LNCaP clone FGC (cell line): ENCODE data around the gene HK3.

Experiments
- DNase-seq: peaks from one replicate; pipeline ENCODE4 v3.0.0-alpha.2; 2011; ENCODE audit warnings: low read depth
- H3K4me3 ChIP-seq: 2 replicates; pipeline ENCODE4 v1.5.1; 2011; ENCODE audit warnings: mild to moderate bottlenecking, low read depth, low read length, control low read depth
- TF ChIP-seq, protein P1 (sequence below): IDR thresholded peaks from 2 replicates; pipeline ENCODE4 v1.5.1; 2012; ENCODE audit warnings: mild to moderate bottlenecking; ENCODE audit not compliant: control insufficient read depth, insufficient read depth; ENCODE audit errors: extremely low read depth

HK3 gene

DNA sequence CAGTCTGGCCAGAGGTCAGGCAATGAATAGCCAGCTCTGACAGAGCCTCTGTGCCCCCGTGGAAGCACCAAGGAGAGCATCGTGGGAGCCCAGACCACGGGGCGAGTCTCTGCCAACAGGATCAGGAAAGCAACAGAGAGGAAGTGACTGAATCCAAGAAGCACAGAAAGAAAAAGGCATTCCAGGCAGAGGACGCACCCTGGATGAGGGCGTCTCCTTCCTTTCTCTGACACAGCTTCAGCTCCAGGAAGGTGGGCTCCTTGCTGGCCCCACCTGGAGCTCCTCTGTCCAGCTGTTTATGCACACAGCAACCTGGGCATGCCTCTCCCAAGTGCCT is 16.6 kb downstream of the HK3 start:
- TF ChIP-seq, protein P1, sequence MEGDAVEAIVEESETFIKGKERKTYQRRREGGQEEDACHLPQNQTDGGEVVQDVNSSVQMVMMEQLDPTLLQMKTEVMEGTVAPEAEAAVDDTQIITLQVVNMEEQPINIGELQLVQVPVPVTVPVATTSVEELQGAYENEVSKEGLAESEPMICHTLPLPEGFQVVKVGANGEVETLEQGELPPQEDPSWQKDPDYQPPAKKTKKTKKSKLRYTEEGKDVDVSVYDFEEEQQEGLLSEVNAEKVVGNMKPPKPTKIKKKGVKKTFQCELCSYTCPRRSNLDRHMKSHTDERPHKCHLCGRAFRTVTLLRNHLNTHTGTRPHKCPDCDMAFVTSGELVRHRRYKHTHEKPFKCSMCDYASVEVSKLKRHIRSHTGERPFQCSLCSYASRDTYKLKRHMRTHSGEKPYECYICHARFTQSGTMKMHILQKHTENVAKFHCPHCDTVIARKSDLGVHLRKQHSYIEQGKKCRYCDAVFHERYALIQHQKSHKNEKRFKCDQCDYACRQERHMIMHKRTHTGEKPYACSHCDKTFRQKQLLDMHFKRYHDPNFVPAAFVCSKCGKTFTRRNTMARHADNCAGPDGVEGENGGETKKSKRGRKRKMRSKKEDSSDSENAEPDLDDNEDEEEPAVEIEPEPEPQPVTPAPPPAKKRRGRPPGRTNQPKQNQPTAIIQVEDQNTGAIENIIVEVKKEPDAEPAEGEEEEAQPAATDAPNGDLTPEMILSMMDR = no peak
- no peak overlapping the region for H3K4me3 ChIP-seq
- no peak for DNase-seq

DNA sequence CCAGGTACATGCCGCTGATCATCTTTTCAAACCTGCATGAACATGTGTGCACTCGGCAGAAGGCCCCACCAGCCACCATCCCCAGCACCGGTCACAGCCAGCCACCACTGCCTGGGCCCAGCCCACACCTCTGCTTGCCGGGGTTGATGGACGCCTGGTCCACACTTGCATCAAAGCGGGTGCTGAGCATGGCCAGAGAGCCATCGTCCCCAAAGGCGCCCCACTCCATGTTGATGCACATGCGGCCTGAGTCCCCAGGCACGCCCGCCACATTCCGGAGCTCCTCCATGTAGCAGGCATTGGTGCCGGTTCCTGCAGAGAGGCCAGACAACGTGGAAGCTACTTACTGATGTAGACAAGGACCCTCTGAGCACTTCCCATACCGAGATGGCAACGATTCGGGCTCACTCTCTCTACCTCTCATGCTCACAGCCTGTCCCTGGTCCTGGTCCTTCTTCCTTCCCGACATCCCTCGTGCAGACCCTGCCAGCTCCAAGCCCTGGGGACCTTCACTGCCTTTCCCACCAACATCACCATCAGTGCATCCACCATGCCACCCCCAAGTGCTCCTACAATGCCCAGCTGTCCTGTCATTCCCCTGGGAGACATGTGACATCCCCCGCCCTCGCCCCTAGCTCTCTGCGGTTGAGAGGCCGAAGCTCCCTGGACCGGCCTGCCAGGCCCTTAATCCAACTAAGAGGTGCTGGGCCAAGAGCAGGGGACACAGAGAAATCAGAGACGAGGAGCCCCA is 17.2 kb downstream of the HK3 start:
- no peak overlapping the region for H3K4me3 ChIP-seq
- TF ChIP-seq, protein P1 = no peak
- DNase-seq = no peak

DNA sequence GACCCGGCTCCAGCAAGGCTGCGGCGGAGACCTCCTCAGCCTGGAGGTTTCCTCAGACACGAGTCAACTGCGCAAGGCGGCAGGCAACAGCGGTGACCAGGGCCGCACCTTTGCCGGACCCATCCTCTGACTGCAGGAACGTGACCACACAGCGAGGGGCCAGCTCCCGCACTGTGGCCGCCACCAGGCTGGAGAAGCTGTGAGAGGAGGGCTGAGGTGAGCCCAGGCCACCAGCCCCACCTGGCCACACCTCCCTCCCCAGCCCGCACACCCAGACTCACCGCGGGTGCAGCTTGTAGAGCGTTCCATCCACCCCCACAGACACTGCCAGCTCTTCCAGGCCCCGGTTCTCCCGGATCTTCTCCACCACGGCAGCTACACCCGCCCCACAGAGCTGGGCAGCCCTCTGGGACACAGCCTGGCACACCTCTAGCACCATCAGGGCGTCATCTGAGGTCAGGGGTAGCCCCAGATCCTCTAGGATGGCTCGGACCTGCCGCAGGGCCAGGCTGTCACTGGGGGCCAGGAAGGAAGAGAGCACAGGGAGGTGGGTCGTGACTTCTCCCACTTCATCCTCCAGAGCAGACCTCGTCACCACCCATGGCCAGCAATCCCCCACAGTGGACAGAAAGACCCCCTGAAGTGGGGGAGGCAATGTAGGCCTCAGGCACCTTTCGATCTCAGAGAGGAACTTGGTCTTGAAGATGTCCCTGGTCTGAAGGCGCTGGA is 18.0 kb downstream of the HK3 start:
- TF ChIP-seq, protein P1 = no peak
- H3K4me3 ChIP-seq = no peak overlapping the region
- no peak for DNase-seq

DNA sequence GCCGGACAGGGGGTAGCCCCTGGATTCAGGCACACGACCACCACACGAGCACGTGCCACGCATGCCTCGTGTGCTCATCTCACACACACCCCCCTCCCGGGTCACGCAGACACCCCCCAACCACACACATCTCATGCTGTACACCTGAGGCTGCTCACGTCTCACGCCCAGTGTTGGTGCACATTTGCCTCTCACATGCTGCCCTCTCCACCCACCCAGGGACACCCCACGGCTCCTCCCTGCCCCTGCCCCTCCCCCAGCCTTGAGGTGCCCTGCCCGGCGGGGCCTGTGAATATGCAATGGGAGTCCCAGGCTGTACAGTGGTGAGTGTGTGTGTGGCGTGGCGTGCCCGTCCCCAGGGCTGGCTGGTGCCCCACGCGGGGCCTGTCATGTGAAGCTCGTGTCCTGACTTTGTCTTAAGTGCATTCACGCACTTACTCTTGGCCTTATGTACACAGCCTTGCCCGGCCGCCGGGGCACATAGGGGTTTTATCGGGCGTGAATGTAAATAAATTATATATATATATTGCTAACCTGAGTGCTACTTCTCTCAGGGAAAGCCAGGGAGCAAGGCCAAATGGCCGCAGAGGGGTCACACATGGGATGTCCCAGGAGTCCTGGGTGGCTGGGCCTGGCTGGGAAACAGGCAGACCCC is 18.7 kb downstream of the HK3 start:
- TF ChIP-seq, protein P1 = no peak
- H3K4me3 ChIP-seq = no peak overlapping the region
- no peak for DNase-seq

DNA sequence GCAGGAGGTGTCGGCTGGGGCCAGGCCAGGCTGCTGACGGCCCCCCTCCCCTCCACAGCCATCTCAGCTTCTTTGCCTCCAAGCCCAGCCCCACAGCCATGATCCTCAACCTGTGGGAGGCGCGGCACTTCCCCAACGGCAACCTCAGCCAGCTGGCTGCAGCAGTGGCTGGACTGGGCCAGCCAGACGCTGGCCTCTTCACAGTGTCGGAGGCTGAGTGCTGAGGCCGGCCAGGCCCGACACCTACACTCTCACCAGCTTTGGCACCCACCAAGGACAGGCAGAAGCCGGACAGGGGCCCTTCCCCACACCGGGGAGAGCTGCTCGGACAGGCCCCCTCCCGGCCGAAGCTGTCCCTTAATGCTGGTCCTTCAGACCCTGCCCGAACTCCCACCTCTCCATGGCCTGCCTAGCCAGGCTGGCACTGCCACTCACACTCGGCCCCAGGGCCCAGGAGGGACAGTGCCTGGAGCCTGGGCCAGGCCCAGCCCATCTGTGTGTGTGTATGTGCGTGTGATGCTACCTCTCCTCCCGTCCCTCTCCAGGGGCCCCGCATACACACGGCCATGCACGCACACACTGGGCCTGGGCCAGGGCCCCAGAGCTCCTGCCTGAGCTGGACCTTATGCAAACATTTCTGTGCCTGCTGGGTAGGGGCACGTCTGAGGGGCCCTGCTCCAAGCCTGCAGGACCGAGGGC is 19.3 kb downstream of the HK3 start:
- no peak for DNase-seq
- TF ChIP-seq, protein P1 = no peak
- no peak overlapping the region for H3K4me3 ChIP-seq

DNA sequence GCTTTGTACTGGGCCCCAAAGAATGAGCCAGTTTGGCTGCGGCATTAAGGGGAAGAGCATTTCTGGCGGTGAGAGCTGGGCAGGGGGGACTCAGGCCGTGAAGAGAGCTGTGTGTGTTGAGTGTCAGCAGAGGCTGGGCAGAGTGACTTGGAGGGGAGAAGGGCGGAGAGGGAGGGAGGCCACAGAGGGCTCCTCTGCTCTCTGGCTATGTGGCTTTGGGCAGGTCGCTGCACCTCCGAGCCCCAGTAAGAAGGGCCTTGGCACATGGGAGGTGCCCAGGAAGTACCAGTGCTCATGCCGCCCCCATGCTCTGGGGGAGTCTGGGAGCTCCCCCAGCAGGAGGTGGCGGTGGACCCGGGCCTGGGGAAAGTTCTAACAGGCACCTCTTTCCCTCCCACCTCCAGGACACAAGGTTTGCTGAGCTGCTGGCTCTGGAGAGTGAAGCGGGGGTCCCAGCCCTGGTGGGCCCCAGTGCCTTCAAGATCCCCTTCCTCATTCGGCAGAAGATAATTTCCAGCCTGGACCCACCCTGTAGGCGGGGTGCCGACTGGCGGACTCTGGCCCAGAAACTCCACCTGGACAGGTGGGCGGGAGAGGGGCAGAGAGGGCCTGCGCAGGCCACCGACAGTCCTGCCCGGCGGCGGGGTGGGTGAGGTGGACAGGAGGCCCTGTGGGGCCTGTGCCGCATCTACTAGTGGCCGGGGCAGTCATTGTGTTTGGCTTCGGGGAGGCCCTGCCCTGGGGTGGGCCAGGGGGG is 20.1 kb downstream of the HK3 start:
- no peak overlapping the region for H3K4me3 ChIP-seq
- TF ChIP-seq, protein P1 = no peak
- DNase-seq = no peak
